Measurements from ENCODE around the gene EVI5L. TPM values are rescaled to one million over a fixed set of nuclear protein-coding genes. Genes with fewer than 3 reads are reported as not detected.

Gene EVI5L
- total RNA-seq, 1 donor from 2014 or later = 15.5 TPM

- DNase-seq (no peak), ATAC-seq (no peak)
- no peaks in the 10 kb centered on the region for H3K9me3 ChIP-seq
- H3K27ac ChIP-seq = no peak overlapping the region
- H3K4me3 ChIP-seq = no peak overlapping the region
- TF ChIP-seq CTCF (IDR thresholded peaks at IDR 0.05) = no peak
- H3K36me3 ChIP-seq = no peaks in the 10 kb centered on the region
- no peaks in the 10 kb centered on the region for H3K4me1 ChIP-seq
- intact Hi-C loops (cut with DNase I) = no loop called here
- H3K27me3 ChIP-seq = no peaks in the 10 kb centered on the region
Measured at GRCh38 chr19:7823686-7824301, 6.2 kb upstream of the EVI5L start.

GRCh38 chr19:7829166-7829520 is 875 bp upstream of the EVI5L start:
- peak overlapping the region; percentile 40 for H3K4me3 ChIP-seq
- DNase-seq (no peak), ATAC-seq (no peak)
- H3K4me1 ChIP-seq = peaks cover 9% of the 10 kb centered on the region
- no peaks in the 10 kb centered on the region for H3K36me3 ChIP-seq
- intact Hi-C loops (cut with DNase I) = no loop called here
- no peak for TF ChIP-seq CTCF (IDR thresholded peaks at IDR 0.05)
- H3K27me3 ChIP-seq = no peaks in the 10 kb centered on the region
- H3K9me3 ChIP-seq = no peaks in the 10 kb centered on the region
- H3K27ac ChIP-seq = no peak overlapping the region

- no peaks in the 10 kb centered on the region for H3K27me3 ChIP-seq
- H3K4me3 ChIP-seq = peak overlapping the region; percentile 56
- DNase-seq = peak; percentile 70
- intact Hi-C loops (cut with DNase I) = no loop called here
- TF ChIP-seq CTCF (IDR thresholded peaks at IDR 0.05) = no peak
- H3K9me3 ChIP-seq = no peaks in the 10 kb centered on the region
- peaks cover 9% of the 10 kb centered on the region for H3K4me1 ChIP-seq
- ATAC-seq = no peak
- no peak overlapping the region for H3K27ac ChIP-seq
- H3K36me3 ChIP-seq = no peaks in the 10 kb centered on the region
Measured at GRCh38 chr19:7830272-7830771, 304 bp downstream of the EVI5L start.

GRCh38 chr19:7830823-7831222 is 805 bp downstream of the EVI5L start:
- intact Hi-C loops (cut with DNase I) = no loop called here
- ATAC-seq (no peak), DNase-seq (no peak)
- no peak for TF ChIP-seq CTCF (IDR thresholded peaks at IDR 0.05)
- peaks cover 9% of the 10 kb centered on the region for H3K4me1 ChIP-seq
- H3K4me3 ChIP-seq = peak overlapping the region; percentile 56
- no peaks in the 10 kb centered on the region for H3K27me3 ChIP-seq
- no peaks in the 10 kb centered on the region for H3K36me3 ChIP-seq
- no peaks in the 10 kb centered on the region for H3K9me3 ChIP-seq
- no peak overlapping the region for H3K27ac ChIP-seq

GRCh38 chr19:7831452-7831851 is 1.4 kb downstream of the EVI5L start:
- Histone ChIP-seq H3K27ac (no peak overlapping the region), H3K27me3 (no peaks in the 10 kb centered on the region), H3K9me3 (no peaks in the 10 kb centered on the region), H3K36me3 (no peaks in the 10 kb centered on the region), H3K4me3 (no peak overlapping the region), H3K4me1 (peaks cover 9% of the 10 kb centered on the region)
- ATAC-seq (no peak), DNase-seq (no peak)
- peak; percentile 8 for TF ChIP-seq CTCF (IDR thresholded peaks at IDR 0.05)
- intact Hi-C loops (cut with DNase I) = no loop called here

- no peak for DNase-seq
- H3K4me3 ChIP-seq = no peak overlapping the region
- no peak for TF ChIP-seq CTCF (IDR thresholded peaks at IDR 0.05)
- peaks cover 9% of the 10 kb centered on the region for H3K4me1 ChIP-seq
- H3K9me3 ChIP-seq = no peaks in the 10 kb centered on the region
- no peak for ATAC-seq
- H3K27me3 ChIP-seq = no peaks in the 10 kb centered on the region
- no peaks in the 10 kb centered on the region for H3K36me3 ChIP-seq
- H3K27ac ChIP-seq = peak overlapping the region; percentile 42
- intact Hi-C loops (cut with DNase I) = no loop called here
Measured at GRCh38 chr19:7832009-7832408, 2.0 kb downstream of the EVI5L start.
